ENCODE measurements around the gene ACR.
"Not testable (repeated sequence)": the region's sequence is repeated elsewhere in the genome, so short reads cannot be mapped to it uniquely, and the experiment has no call there.

- TF ChIP-seq, protein P1, sequence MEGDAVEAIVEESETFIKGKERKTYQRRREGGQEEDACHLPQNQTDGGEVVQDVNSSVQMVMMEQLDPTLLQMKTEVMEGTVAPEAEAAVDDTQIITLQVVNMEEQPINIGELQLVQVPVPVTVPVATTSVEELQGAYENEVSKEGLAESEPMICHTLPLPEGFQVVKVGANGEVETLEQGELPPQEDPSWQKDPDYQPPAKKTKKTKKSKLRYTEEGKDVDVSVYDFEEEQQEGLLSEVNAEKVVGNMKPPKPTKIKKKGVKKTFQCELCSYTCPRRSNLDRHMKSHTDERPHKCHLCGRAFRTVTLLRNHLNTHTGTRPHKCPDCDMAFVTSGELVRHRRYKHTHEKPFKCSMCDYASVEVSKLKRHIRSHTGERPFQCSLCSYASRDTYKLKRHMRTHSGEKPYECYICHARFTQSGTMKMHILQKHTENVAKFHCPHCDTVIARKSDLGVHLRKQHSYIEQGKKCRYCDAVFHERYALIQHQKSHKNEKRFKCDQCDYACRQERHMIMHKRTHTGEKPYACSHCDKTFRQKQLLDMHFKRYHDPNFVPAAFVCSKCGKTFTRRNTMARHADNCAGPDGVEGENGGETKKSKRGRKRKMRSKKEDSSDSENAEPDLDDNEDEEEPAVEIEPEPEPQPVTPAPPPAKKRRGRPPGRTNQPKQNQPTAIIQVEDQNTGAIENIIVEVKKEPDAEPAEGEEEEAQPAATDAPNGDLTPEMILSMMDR (IDR thresholded peaks at IDR 0.05; ENCODE audit: low read depth, low read length), result not testable (repeated sequence)
- not testable (repeated sequence) for TF ChIP-seq EZH2phosphoT487 (IDR thresholded peaks at IDR 0.05; ENCODE audit: low read depth)
These were observed 11.5 kb downstream of the ACR start for GRCh38 chr22:50749302-50750074.

Data from OCI-LY3 (cell line).